Measurements from ENCODE around the gene MFAP2.

GRCh38 chr1:17017435-17017834, 37.0 kb upstream of the MFAP2 start:
- TF ChIP-seq NFYB (CRISPR knock-in tag; conservative IDR thresholded peaks at IDR 0.05; ENCODE audit: low read depth) (no peak), FOXJ3 (CRISPR knock-in tag; IDR thresholded peaks at IDR 0.05; ENCODE audit: borderline replicate concordance) (no peak), NFE2L1 (CRISPR knock-in tag; IDR thresholded peaks at IDR 0.05) (no peak)
